HG02610 (cell line): ENCODE measurements around the gene AOAH.

ENCODE experiments used
- ATAC-seq: cut with Tn5 transposase; IDR thresholded peaks from one replicate; pipeline ENCODE4 v1.9.1; 2021; ENCODE audit warnings: mild to moderate bottlenecking, moderate library complexity; ENCODE audit not compliant: unreplicated experiment

The AOAH gene

DNA sequence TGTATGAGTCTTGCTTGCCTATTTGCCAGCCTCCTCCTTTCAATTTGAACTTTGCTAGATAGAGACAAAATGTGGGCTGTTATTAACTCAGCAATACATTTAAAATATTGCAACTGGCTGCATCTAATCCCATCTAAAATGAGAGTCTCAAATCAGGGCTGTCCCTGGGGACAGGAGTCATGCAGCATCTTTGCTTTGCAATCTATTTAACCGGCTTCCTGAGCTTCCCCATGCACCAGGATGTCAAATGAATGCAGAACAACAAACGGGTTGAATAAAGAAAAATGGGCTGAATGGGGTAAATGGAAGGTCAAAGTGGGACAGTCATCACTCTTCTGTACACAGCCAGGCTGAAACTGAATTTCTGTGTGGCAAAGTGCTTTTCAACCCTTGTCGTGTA lies 89.2 kb downstream of the AOAH start:
- ATAC-seq, result no peak

DNA sequence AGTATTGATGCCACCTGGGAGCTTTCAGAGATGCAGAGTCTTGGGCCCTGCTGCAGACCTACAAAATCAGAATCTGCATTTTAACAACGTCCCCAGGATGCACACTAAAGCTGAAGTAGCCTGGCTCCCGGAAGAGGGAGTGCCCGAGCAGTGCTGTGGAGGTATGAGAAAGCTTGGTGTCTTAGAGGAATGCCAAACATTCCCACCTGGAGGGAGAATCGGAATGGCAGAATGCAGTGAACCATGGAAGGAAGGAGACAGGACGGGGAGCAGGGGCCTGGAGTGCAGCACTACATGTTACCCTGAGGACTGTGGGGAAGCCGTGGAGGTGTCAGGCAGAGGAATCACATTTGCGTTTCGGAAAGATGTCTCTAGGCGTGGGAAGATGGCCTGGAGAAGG lies 90.9 kb downstream of the AOAH start:
- ATAC-seq, result no peak

DNA sequence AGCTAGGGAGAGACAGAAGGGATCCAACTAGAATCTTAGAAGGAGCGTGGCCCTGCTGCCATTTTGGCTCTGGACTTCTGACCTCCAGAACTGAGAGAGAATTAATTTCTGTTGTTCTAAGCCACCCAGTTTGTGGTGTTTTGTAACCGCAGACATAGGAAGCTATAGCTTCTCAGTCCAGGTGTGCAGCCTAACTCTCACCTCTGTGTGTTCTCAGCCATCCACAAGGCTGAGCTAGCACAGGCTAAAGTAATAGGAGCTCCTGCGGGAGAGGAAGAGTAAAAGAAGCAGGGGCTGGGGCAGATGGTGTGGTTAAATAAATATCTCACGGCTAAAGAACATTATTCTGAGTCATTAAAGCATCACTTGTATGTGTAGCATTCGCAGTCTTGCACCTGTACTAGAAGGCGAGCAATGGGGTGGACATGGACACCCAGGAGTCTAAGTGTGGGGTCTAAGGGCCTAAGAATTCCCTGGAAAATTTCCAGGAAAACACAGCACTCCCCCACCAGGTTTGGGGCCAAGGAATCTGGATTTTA lies 94.1 kb downstream of the AOAH start:
- no peak for ATAC-seq

DNA sequence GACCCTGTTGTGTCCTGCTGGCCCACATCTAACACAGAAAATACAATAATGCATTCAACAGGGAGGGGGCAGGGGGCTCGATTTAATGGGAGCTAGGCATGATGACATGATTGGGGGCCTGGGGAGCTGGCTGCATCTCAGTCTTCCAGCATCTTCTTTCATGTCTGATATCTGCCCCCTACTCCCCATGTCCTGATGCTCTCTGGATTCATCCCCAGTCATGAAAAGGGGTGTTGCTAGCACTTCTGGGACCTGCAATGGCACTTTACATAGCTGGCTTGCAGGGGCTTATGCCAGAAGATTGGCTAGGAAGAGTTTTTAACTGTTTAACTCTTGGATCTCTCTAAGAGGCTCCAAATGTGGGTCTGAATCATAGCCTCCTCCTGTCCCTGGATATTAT lies 94.9 kb downstream of the AOAH start:
- no peak for ATAC-seq

DNA sequence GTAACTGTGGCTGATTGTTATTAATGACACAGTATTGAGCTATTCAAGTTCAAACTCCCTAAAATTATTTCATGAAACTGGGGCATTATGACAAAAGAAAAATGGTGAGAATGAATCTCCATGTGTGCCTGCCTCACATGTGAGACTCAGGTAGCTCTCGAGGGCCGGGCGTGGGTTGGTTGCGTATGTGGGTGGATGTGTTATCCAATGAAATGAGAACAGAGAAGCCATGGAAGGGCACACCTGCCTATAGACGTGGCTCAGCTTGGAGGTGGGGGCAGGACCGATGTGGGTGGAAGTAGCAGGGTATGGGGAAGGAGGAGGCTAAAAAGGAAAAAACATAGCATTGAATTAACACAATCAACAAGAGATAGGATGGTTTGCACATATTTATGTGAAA lies 96.5 kb downstream of the AOAH start:
- no peak for ATAC-seq

DNA sequence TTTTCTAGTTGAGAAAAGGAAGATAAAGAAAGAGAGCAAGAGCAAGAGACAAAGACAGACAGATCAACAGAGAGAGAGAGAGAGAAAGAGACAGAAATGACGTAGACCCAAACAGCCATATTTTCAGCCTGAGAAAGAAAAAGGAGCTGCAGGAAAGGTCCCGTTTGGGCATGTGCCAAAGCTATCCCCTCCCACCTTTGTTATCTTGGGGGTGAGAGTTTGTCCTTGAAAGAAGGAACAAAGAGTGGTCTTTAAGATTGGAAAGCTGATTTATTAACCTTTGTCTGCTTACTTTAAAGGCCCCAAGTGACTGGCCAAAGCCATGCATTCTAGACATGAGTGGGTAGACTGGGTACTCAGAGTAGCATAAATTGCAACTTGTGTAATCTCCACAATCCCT lies 98.2 kb downstream of the AOAH start:
- no peak for ATAC-seq

DNA sequence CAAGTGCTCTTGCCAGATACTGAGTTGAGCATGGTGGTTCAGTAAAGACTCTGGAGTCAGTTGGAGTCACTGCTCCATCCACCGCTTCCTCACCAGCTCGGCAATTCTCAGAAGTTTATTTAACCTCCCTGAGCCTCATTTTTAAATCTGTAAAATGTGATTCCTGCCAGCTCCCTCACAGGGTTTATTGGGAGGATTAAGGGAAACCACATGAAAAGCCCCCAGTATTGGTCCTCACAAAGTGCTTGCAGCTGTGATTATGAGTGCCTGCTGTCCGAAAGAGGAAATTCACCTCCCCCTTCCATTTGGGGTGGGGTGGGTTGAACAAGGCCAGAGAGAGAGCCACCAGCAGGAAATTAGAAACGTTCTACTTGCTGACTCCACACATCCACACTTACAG lies 99.0 kb downstream of the AOAH start:
- no peak for ATAC-seq

DNA sequence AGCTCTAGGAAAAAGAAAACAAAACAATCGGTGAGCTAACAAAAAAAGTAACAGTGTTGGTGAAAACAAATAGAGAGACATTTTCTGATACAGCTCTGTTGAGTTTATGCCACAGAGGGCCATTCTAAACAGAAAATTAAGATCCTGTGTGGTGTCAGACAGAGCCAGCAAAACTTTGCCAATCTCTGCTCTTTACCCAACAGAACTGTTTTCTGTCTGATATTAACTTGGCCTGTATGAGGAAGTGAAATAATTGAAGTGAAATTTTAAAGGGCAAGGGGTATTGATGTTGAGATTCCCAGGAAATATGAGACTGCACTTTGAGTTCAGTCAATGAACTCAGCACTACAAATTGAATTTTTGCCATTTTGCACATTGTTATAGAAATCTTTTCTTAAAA lies 101.0 kb downstream of the AOAH start:
- no peak for ATAC-seq

DNA sequence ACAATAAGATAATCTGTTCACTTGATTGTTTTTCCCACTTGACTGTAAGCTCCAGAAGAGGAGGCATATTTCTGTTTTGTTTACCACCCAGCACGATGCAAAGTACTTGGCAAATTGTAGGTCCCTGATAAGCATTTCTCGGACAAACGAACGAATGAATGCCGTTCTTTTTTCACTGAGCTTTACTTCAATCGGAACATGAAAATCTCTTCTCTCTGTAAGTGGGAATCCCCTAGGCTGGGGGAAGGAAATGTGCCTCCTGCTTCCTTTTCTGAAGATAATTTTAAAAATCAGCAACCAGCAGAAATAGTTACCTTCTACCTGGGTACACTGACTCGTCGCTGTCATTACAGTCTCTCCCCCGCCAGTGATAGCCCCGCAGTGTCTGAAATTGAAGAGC lies 102.9 kb downstream of the AOAH start:
- no peak for ATAC-seq

DNA sequence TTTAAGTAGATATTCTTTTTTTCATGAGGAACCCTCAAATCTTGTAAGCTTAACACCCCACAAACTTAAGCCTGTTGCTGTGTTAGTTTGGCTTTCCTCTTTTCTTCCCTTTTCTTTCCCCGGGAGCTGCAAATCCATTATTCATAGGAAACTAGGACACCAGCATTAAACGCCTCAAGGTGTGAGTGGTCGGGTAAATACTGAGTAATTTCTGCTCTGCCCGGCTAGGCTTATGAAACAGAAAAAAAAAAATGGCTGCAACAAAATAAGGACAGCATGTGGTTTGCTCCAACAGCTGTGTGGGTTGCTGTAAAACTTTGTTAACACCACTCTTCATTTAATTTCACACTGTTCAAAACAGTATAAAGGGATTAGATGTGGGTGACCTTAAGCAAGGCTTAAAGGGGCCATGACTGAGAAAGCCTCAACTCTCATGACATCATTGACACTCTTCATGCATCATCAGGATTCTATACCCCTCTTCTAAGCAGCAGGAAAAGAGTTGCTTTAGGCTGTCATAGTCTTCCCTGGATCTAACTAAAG lies 104.1 kb downstream of the AOAH start:
- no peak for ATAC-seq

DNA sequence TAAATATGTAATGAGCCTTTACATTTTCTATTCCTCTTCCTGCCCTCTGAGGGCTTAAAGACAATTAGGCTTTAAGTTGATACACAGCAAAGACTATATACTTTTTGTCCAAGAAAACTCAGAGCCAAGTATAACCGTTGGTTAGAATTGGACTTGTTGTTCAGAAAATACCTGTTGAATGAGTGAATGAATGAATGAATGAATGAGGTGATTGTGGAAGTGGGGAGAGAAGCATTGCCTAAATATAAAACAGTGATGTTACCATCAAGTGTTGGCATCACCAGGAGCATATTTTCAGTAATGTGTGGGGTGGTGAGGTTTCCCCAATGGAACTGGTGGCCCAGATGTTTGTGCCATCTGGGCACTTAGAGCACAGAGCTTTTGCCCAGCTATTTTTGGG lies 106.9 kb downstream of the AOAH start:
- ATAC-seq, result no peak

DNA sequence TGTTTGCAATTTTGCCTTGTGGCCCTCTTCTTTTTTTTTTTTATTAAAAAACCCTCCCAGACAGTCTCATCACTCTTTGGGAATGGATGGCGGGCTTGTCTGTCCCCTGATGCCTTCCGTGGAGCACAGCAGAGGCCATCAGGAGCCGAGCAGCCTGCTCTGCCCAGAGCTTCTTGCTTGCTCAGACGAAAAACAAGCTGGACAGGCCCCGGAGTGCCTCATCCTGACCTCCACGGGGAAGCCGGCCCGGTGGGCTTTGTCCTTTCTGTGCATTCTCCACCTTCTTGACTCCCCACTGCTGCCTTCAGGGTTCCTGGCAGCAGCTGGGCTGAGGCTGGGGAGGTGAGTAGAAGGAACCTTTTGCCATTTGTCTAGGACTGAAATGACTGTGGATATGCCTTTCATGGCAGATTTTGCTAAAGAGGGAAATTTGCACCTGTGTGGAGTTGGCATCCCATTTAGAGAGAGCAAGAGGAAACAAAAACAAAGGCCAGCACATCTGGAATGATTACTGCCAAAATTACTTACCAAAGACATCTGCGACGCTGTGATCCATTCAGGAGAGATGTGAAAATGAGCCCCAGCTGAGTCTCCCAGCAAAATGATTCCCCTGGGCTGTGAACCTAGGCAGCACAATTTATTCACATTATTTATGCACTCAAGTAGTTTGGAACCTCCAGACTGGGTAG lies 108.3 kb downstream of the AOAH start:
- no peak for ATAC-seq

DNA sequence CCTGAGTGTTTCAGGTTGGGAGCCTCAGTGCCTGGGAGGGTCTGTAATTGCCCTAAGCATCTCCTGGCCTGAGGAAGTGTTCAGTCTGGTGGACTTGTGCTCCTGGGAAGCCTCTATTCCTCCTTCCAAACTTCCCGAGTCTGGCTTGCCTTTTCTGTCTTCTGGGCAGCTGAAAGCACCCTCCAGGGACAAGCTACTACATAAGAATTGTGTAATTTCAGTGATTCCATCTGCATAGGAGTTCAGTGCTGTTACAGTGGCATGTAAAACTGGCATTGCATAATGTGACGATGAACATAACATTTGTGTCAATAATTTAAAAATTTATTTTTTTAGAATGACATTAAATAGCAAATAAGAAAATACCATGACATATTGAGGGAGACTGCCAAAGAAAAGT lies 109.3 kb downstream of the AOAH start:
- no peak for ATAC-seq

DNA sequence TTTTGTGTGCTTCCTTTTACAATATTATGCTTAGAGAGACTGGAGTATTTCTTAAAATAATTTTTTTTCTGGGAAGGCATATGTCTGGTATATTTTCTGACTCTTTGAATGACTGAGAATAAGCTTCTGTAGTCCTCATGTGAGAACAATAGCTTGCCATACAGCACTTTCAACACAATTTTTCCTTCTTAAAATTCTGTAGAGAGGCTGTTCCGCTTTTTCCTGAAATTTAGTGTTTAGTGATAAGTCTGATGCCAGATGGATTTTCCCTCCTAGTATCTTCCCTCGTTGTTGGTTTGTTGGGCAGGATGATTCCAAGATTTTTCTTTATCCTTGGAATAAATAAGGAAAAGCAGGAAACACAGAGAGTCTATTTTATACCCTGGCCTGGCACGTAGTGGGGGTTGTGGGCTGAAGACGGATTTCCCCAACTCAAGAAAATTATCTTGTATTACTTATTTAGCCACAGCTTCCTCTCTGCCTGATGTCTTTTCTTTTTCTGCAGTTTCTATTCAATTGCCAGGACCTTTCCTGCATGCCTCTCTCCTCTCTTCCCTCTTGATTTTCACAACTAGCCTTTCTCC lies 111.2 kb downstream of the AOAH start:
- no peak for ATAC-seq

DNA sequence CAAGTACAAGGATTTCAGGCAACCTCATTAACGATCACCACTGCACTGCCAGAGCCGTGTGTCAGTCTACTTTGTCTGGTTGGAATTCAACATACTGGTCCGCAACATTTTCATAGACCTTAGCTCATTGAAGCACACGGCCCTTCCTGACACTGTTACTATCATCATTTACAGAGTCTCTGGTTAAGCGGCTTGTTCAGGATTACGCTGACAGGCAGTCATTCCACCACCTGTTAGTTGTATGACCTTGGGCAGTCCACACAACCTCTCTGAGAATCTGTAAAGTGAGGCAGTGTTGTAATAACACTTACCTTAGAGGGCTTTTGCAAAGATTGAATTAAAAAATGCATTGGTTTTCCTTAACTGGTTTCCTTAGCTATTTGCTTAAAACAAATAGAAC lies 112.6 kb downstream of the AOAH start:
- no peak for ATAC-seq

DNA sequence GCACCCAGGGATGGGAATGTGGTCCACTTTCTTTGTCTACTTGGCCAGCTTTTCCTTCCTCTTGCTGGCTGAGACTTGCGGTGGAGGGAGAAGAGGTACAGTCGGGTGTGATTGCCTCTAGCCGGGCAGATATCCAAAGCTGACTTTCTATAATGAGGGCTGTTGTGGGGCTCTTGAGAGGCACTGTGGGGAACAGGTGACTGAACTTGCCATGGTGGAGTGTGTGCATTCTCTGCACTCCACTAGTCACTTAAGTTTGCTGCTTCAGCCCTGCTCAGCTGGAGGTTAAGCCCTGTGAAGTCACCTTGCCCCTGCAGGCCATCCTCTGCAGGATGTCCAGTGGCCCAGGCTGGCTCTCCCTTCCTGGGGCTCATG lies 116.6 kb downstream of the AOAH start:
- ATAC-seq, result no peak

DNA sequence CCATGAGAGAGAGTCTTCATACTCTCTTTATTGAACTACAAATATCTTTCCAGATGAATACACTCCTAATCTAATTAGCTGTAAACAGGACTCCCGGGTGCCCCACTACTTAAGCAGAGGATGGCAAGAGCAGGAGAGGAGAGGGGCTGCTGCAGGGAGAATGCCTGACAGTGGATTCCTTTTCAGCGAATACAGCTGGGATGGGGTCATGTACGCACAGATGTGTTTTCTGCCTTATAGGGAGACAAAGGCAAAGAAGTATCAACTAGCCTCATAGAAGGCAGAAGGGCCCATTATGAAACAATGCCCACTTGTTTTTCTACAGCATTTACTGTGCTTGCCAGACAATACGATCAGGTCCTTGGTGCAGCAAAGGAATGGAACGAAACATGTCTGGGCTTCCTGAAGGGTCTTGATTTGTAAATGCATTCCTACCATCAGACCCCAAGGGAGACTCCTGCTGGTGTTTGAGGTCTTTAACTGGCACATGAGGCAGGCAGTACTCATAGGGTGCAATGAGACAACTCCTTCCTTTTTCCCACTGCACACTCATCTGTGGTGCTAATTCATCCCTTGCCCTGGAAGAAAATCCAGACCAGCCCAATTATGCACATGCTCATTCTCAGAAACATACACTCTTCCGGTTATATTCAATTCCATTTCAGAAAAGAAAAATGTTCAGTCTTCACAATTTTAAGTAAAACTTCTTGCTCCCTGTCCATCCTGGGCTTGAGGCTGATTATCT lies 117.1 kb downstream of the AOAH start:
- no peak for ATAC-seq

DNA sequence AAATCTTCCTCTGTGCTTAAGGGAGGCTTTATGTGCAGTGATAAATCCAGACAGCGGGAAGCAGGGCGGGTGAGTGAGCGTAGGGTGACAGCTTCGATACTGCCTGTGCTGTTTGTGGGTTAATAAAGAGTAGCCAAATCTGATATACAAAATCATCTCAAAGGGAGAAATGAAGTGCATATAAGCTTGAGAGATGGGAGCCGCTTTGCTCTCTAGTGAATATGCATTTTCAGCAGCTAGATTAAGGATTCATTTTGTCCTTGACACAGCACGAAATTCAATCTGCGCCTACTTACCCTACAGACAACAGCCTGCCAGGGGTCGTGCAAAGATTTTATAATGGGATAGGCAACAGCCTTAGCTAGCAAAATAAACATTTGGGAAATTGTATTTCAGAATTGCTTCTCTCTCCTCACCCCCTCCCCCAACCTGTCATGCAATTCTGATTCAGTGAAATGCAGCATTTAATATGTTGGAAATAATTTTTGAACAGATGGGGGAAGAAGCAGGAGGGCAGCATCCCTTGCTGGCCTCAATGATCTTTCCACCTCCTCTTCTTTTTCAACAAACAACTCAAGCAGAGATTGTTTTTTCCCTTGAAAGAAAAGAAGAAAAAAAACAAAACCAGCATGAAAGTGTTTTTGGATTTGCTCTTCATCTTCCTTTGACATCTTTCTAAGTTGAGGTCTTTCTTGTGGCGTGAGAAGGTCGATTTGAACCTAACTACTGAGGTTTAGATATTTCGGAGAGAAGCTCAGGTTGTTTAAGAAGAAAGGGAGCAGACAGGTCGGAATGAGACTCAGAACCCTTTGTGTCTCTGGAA lies 117.9 kb downstream of the AOAH start:
- ATAC-seq, result no peak

DNA sequence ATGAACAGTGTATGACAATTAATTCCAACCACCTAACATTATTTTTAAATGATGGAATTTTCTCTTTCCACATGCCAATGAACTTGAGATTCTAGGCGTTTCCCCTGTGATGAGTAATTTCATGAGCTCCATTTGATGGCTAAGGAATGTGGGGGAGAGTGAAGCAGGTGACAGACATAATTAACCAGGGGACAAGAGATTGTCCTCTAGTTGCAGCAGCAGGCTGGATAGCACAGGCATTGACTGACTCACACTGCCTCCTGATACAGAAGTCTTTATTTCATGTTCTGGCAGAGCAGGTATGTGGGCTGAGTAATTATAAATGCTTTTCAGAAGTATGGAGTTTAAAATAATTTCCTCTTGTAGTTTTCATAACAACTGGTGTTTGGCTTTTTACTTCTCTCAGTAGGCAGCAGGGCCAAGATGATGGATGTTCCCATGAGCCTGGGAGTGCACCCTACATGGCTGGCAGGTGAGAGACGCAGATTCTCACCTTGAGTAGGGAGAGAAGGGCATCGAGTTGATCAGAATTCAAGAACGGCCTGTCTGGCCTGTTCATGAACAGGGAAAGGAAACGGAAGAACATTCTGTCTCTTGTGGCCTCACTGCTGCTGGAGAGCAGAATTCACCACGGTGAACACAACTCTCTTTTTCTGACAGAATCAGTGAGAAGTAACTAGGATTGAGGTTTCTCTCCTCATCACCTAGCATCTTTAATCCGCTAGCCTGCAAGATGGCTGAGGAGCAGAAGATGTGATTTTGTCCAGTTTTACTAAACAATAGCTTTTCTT lies 118.8 kb downstream of the AOAH start:
- no peak for ATAC-seq

DNA sequence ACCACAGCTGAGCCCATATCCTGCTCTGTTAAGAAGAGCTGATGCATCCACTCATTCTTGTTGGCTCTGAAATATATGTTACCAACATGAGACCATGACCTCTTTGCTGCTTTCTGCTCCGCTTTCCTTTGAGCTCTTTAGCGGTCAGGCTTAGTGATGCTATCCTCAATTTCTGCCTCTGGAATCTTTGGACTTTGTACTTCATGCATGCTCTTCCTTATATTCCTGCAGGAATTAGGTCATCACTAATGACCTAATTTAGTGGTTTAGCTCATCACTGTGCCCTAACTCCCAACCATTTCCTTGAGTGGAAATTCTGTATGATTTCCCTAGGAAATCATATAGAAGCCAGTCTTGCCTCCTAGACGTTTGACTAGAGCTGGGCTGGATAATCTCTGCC lies 119.5 kb downstream of the AOAH start:
- no peak for ATAC-seq
